ENCODE results near the gene ZMIZ1. TPM values are rescaled to one million over a fixed set of nuclear protein-coding genes. Genes with fewer than 3 reads are reported as not detected.

ZMIZ1 gene
- total RNA-seq, 2 donors from 2014 or later = 27.2 to 42.2 TPM

DNA sequence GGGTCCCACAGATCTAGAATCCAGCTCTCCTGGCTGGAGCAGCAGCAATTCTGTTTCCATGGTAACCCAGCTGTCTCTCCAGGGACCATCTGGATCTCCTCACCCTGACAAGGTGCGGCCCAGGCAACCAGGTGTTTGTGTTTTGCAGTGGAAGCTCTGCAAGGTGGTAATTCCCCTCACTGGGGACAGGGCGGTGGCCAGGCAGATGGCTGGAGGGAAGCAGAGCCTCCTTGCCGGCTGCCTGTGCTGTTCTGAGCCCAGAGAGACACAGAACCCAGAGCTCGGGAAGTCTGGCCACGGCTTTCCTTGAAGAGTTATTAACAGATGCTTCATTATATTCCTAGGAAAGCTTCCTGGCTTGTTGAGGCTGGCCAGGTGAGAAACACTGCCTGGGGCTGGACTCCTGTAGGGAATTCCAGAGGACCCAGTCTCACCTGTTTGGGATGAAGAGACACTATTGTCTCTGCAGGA is 160.3 kb downstream of the ZMIZ1 start:
- H3K4me1 ChIP-seq = peaks cover 8% of the 10 kb centered on the region

GRCh38 chr10:79229830-79230327 is 161.1 kb downstream of the ZMIZ1 start:
- no peaks in the 10 kb centered on the region for H3K9me3 ChIP-seq
- ATAC-seq = no peak
- no peaks in the 10 kb centered on the region for H3K4me1 ChIP-seq
- H3K4me3 ChIP-seq = no peak overlapping the region
- no peak for TF ChIP-seq POLR2A (IDR thresholded peaks at IDR 0.05)
- TF ChIP-seq, protein P1, sequence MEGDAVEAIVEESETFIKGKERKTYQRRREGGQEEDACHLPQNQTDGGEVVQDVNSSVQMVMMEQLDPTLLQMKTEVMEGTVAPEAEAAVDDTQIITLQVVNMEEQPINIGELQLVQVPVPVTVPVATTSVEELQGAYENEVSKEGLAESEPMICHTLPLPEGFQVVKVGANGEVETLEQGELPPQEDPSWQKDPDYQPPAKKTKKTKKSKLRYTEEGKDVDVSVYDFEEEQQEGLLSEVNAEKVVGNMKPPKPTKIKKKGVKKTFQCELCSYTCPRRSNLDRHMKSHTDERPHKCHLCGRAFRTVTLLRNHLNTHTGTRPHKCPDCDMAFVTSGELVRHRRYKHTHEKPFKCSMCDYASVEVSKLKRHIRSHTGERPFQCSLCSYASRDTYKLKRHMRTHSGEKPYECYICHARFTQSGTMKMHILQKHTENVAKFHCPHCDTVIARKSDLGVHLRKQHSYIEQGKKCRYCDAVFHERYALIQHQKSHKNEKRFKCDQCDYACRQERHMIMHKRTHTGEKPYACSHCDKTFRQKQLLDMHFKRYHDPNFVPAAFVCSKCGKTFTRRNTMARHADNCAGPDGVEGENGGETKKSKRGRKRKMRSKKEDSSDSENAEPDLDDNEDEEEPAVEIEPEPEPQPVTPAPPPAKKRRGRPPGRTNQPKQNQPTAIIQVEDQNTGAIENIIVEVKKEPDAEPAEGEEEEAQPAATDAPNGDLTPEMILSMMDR (IDR thresholded peaks at IDR 0.05) = no peak
- no peak overlapping the region for H3K27ac ChIP-seq
- intact Hi-C loops (cut with DNase I) = no loop called here
- 84 to 89% methylated on average over 12 of the region's 12 CpGs for WGBS, 2 donors
- H3K27me3 ChIP-seq = no peaks in the 10 kb centered on the region
- no peak for DNase-seq
- no peaks in the 10 kb centered on the region for H3K36me3 ChIP-seq (replicated peaks in 1 of 2; ENCODE audit: insufficient read depth in 1 of 2, low read depth in 2 of 2)

More for the DNA sequence above, 160.3 kb downstream of the ZMIZ1 start:
- Histone ChIP-seq H3K36me3 (replicated peaks in 1 of 2; ENCODE audit: insufficient read depth in 1 of 2, low read depth in 2 of 2) (no peaks in the 10 kb centered on the region), H3K27me3 (no peaks in the 10 kb centered on the region), H3K4me3 (no peak overlapping the region), H3K27ac (no peak overlapping the region), H3K9me3 (no peaks in the 10 kb centered on the region)
- DNase-seq (peak in 2 of 4 donors; percentile 41 to 50), ATAC-seq (peak; percentile 19)
- TF ChIP-seq POLR2A (IDR thresholded peaks at IDR 0.05) = no peak
- TF ChIP-seq, protein P1 (IDR thresholded peaks at IDR 0.05) = no peak
- 60 to 75% methylated on average over 3 to 5 of the region's 5 CpGs for WGBS, 2 donors
- intact Hi-C loops (cut with DNase I) = no loop called here

DNA sequence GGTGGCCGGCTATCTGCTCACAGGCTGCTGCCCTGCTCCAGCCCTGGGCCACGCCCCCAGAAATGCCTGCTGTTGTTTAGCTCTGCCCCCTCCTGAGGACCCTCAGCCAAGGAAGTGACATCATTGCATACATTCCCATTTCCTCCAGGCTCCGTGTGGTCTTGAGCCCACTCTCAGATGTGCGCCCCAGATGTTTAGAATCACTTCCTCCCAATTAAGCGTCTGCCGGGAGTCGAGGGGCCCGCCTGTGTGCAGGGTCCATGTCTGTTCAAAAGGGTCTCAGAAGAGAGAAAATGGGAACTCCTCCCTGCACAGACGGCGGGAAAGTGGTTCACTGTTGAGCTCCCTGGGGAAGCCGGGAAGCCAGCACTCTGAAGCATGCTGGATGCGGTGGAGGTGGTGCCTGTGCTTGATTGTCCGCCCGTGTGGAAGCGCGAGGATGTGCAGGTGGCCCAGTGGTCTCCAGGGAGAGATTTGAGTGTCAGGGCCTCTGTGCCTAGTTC is 161.6 kb downstream of the ZMIZ1 start:
- intact Hi-C loops (cut with DNase I) = no loop called here
- H3K36me3 ChIP-seq (replicated peaks in 1 of 2; ENCODE audit: insufficient read depth in 1 of 2, low read depth in 2 of 2) = no peaks in the 10 kb centered on the region
- H3K4me1 ChIP-seq = no peaks in the 10 kb centered on the region
- TF ChIP-seq POLR2A (IDR thresholded peaks at IDR 0.05) = no peak
- TF ChIP-seq, protein P1 (IDR thresholded peaks at IDR 0.05) = no peak
- ATAC-seq (no peak), DNase-seq (no peak)
- H3K9me3 ChIP-seq = no peaks in the 10 kb centered on the region
- H3K27me3 ChIP-seq = no peaks in the 10 kb centered on the region
- H3K4me3 ChIP-seq = no peak overlapping the region
- no peak overlapping the region for H3K27ac ChIP-seq
- 76 to 89% methylated on average over 16 of the region's 16 CpGs for WGBS, 2 donors

DNA sequence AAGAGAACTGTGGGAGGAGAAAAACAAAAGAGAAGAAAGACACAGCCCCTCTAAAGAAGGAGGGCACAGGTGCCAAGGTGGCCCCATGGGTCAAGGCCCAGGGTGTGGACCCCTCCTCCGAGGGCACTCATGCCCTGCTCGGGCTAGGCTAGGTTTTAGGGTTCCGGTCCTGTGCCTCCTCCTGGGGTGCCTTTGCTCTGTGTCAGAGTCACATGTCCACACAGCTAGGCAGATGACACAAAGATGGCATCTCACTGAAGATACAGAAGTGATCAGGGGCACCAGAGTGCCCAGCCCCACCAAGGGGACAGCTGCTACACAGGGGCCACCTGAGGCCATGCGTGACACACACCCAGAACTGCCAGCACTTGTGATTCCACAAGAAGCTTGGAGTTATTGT is 162.1 kb downstream of the ZMIZ1 start:
- DNase-seq (no peak), ATAC-seq (no peak)
- intact Hi-C loops (cut with DNase I) = no loop called here
- H3K9me3 ChIP-seq = no peaks in the 10 kb centered on the region
- no peak overlapping the region for H3K27ac ChIP-seq
- 82 to 92% methylated on average over 4 of the region's 4 CpGs for WGBS, 2 donors
- H3K36me3 ChIP-seq (replicated peaks in 1 of 2; ENCODE audit: insufficient read depth in 1 of 2, low read depth in 2 of 2) = no peaks in the 10 kb centered on the region
- H3K27me3 ChIP-seq = no peaks in the 10 kb centered on the region
- H3K4me3 ChIP-seq = no peak overlapping the region
- H3K4me1 ChIP-seq = no peaks in the 10 kb centered on the region
- TF ChIP-seq, protein P1 (IDR thresholded peaks at IDR 0.05) = no peak
- no peak for TF ChIP-seq POLR2A (IDR thresholded peaks at IDR 0.05)

DNA sequence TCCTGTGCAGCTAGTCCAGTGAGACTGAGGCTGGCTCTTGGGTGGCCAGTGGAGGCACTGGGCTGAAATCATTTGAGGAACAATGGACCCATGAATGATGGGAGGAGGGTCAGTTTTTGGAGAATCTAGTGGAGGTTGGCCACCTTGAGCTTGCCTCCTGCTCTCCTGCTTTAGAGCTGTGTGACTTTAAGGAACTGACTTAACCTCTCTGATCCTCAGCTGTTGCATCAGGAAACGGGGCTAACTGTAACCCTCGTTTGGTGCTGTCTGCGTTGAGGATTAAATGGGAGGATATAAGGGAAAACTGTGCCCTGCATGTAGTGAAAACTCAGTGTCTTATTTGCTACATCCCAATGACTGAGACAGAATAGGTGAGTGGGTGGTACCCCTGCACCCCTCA is 163.1 kb downstream of the ZMIZ1 start:
- 58 to 86% methylated on average over 3 of the region's 3 CpGs for WGBS, 2 donors
- Histone ChIP-seq H3K27ac (no peak overlapping the region), H3K27me3 (no peaks in the 10 kb centered on the region), H3K36me3 (replicated peaks in 1 of 2; ENCODE audit: insufficient read depth in 1 of 2, low read depth in 2 of 2) (no peaks in the 10 kb centered on the region), H3K9me3 (no peaks in the 10 kb centered on the region), H3K4me3 (no peak overlapping the region), H3K4me1 (no peaks in the 10 kb centered on the region)
- no peak for DNase-seq
- no peak for TF ChIP-seq POLR2A (IDR thresholded peaks at IDR 0.05)
- TF ChIP-seq, protein P1 (IDR thresholded peaks at IDR 0.05) = no peak
- intact Hi-C loops (cut with DNase I) = no loop called here
- no peak for ATAC-seq

All from body of pancreas (tissue), 4 donors.